Psoas muscle (tissue), 8 donors: ENCODE measurements around the gene LHCGR. TPM values are rescaled to one million over a fixed set of nuclear protein-coding genes. Genes with fewer than 3 reads are reported as not detected.
"Not testable (repeated sequence)": the region's sequence is repeated elsewhere in the genome, so short reads cannot be mapped to it uniquely, and the experiment has no call there.

Experiments used
- ATAC-seq, 4 donors: fragments of 200-7000 bp; cut with Tn5 transposase; one replicate each; pipeline ENCODE4 v1.9.1; 2020; ENCODE audit warnings: moderate library complexity in 3 of 4, mild to moderate bottlenecking in 2 of 4
- DNase-seq, 2 donors: peaks; one replicate each; pipeline ENCODE4 v3.0.0-alpha.2; 2020
- H3K27ac ChIP-seq: fragments of 200-600 bp; one replicate; pipeline ENCODE4 v1.8.0; 2022
- H3K27me3 ChIP-seq, 3 donors: fragments of 200-600 bp in 1 of 3; one replicate each; pipeline versions ENCODE4 v1.6.1 to v1.8.0; 2013 to 2022; ENCODE audit warnings: low read length in 2 of 3, mild to moderate bottlenecking in 2 of 3, moderate library complexity in 1 of 3; ENCODE audit not compliant: insufficient read depth in 3 of 3
- H3K36me3 ChIP-seq, 2 donors: fragments of 200-600 bp in 1 of 2; one replicate each; pipeline versions ENCODE4 v1.6.1 to v1.8.0; 2013 to 2022; ENCODE audit warnings: low read depth in 1 of 2, mild to moderate bottlenecking in 1 of 2, moderate library complexity in 1 of 2; ENCODE audit not compliant: insufficient read depth in 1 of 2
- H3K4me1 ChIP-seq: fragments of 200-600 bp; one replicate; pipeline ENCODE4 v1.8.0; 2022
- H3K4me3 ChIP-seq: fragments of 200-600 bp; one replicate; pipeline ENCODE4 v1.8.0; 2022; ENCODE audit warnings: mild to moderate bottlenecking
- H3K9me3 ChIP-seq: fragments of 200-600 bp; one replicate; pipeline ENCODE4 v1.8.0; 2022
- CTCF ChIP-seq: fragments of 200-600 bp; IDR thresholded peaks from one replicate; pipeline ENCODE4 v1.8.0; 2022; ENCODE audit warnings: antibody characterized with exemption
- WGBS, 3 donors: extraction: QIAGEN DNeasy Blood & Tissue Kit; methylation state at CpG; one replicate each; pipeline versions ENCODE4 v1.1.6 to v1.1.7; 2013; 5-methylcytosine and 5-hydroxymethylcytosine counted together
- intact Hi-C, 2 donors: fragments of 100-400 bp; cut with DNase I; formaldehyde crosslinking; loops; one replicate each; pipeline versions ENCODE4 v1.11.0 to v1.14.2; 2022
- polyA plus RNA-seq, 3 donors: library from polyadenylated mRNA; stranded (reverse); fragments of 200-250 nt; gene quantifications; one replicate each; pipeline ENCODE4 v1.2.3, GENCODE V29; 2013
- total RNA-seq, 4 donors: library from RNA; stranded (reverse); fragmentation: NEBNext Ultra II Directional in 2 of 4; extraction: Animal tissue kit (Norgen Biotek cat#: 25700) in 2 of 4; gene quantifications; one replicate each; pipeline versions ENCODE4 v1.2.1 to v1.2.4, GENCODE V29; 2021 to 2023
- donor health status: healthy with polysubstance abuse.
- donor health status: DM: no; HTN: no; CAD: no; lungs with moderate emphysema.
- donor health status: Bipolar disorder and iron deficiency.
- donor health status: healthy.
- donor health status: DM: yes; HTN: yes; CAD: no.
- donor health status: DM: no; HTN: no; CAD: no.
- donor health status: DM: no; HTN: no; CAD: no.
- donor health status: DM: yes; HTN: yes; CAD: no.

The LHCGR gene
- total and polyA plus RNA-seq, 7 donors, result 0.01 to 0.04 (median 0.03) TPM; not detected in 4

- no peak for DNase-seq
- H3K27ac ChIP-seq, result no peak overlapping the region
- no peak for TF ChIP-seq CTCF
- H3K36me3 ChIP-seq, result no peaks in the 10 kb centered on the region
- H3K27me3 ChIP-seq, result peaks cover 0 to 8% (median 2%) of the 10 kb centered on the region in 3 donors
- H3K9me3 ChIP-seq, result no peaks in the 10 kb centered on the region
- intact Hi-C loops, result no loop called here
- no peaks in the 10 kb centered on the region for H3K4me1 ChIP-seq
- no peak overlapping the region for H3K4me3 ChIP-seq
- no peak for ATAC-seq
These were observed 5.3 kb downstream of the LHCGR start for GRCh38 chr2:48750128-48750739.

- no peaks in the 10 kb centered on the region for H3K36me3 ChIP-seq
- ATAC-seq, result no peak
- peaks cover 0 to 2% (median 0%) of the 10 kb centered on the region in 3 donors for H3K27me3 ChIP-seq
- no peaks in the 10 kb centered on the region for H3K9me3 ChIP-seq
- WGBS, 3 donors, result 55 to 58% (median 56%) methylated on average over 2 of the region's 2 CpGs
- intact Hi-C loops, result no loop called here
- H3K27ac ChIP-seq, result no peak overlapping the region
- H3K4me1 ChIP-seq, result no peaks in the 10 kb centered on the region
- no peak for TF ChIP-seq CTCF
- DNase-seq, result no peak
- no peak overlapping the region for H3K4me3 ChIP-seq
These were observed 6.0 kb downstream of the LHCGR start for GRCh38 chr2:48749291-48750127.

GRCh38 chr2:48747319-48747718, 8.2 kb downstream of the LHCGR start:
- WGBS, 3 donors, result 72 to 85% (median 82%) methylated on average over 6 of the region's 6 CpGs
- Histone ChIP-seq H3K27me3 (no peaks in the 10 kb centered on the region), H3K27ac (no peak overlapping the region), H3K4me3 (no peak overlapping the region), H3K36me3 (no peaks in the 10 kb centered on the region), H3K4me1 (no peaks in the 10 kb centered on the region), H3K9me3 (no peaks in the 10 kb centered on the region)
- ATAC-seq, result no peak
- TF ChIP-seq CTCF, result no peak
- no peak for DNase-seq
- intact Hi-C loops, result no loop called here

- intact Hi-C loops, H3K4me3 ChIP-seq, H3K27ac ChIP-seq, H3K9me3 ChIP-seq, H3K4me1 ChIP-seq, ATAC-seq, H3K27me3 ChIP-seq, H3K36me3 ChIP-seq, DNase-seq: not testable (repeated sequence)
- 92 to 97% (median 94%) methylated on average over 3 to 4 of the region's 4 CpGs for WGBS, 3 donors
These were observed 16.3 kb downstream of the LHCGR start for GRCh38 chr2:48739236-48739635.

GRCh38 chr2:48738806-48739205, 16.7 kb downstream of the LHCGR start:
- intact Hi-C loops, result no loop called here
- H3K9me3 ChIP-seq, result no peaks in the 10 kb centered on the region
- DNase-seq (no peak), ATAC-seq (no peak)
- no peak for TF ChIP-seq CTCF
- no peaks in the 10 kb centered on the region for H3K4me1 ChIP-seq
- no peaks in the 10 kb centered on the region for H3K36me3 ChIP-seq
- 67 to 85% (median 69%) methylated on average over 2 of the region's 2 CpGs for WGBS, 3 donors
- no peak overlapping the region for H3K27ac ChIP-seq
- no peak overlapping the region for H3K4me3 ChIP-seq
- no peaks in the 10 kb centered on the region for H3K27me3 ChIP-seq
